GOT3 (cell line): ENCODE results near the gene SLC35B2.
"Not testable (repeated sequence)": the region's sequence is repeated elsewhere in the genome, so short reads cannot be mapped to it uniquely, and the experiment has no call there.

ENCODE experiments used
- DNase-seq: peaks from one replicate; lab custom pipeline; 2025; ENCODE audit warnings: mixed read lengths; lab: John Stamatoyannopoulos, UW

SLC35B2 gene

GRCh38 chr6:44234101-44235025 lies 23.0 kb downstream of the SLC35B2 start:
- DNase-seq, result no peak

GRCh38 chr6:44233567-44234100 lies 23.7 kb downstream of the SLC35B2 start:
- no peak for DNase-seq

GRCh38 chr6:44232676-44233566 lies 24.4 kb downstream of the SLC35B2 start:
- DNase-seq, result no peak

- DNase-seq, result not testable (repeated sequence)
Measured at GRCh38 chr6:44231426-44231825, 25.9 kb downstream of the SLC35B2 start.

- no peak for DNase-seq
Measured at GRCh38 chr6:44230034-44230675, 27.2 kb downstream of the SLC35B2 start.

GRCh38 chr6:44229376-44230033 lies 27.8 kb downstream of the SLC35B2 start:
- no peak for DNase-seq

GRCh38 chr6:44228836-44229235 lies 28.5 kb downstream of the SLC35B2 start:
- DNase-seq, result no peak

GRCh38 chr6:44228433-44228832 lies 28.9 kb downstream of the SLC35B2 start:
- no peak for DNase-seq

GRCh38 chr6:44228031-44228430 lies 29.3 kb downstream of the SLC35B2 start:
- DNase-seq, result no peak

- no peak for DNase-seq
Measured at GRCh38 chr6:44227148-44227793, 30.1 kb downstream of the SLC35B2 start.

- no peak for DNase-seq
Measured at GRCh38 chr6:44226368-44227147, 30.8 kb downstream of the SLC35B2 start.

GRCh38 chr6:44225579-44226325 lies 31.6 kb downstream of the SLC35B2 start:
- DNase-seq, result no peak

GRCh38 chr6:44224965-44225305 lies 32.4 kb downstream of the SLC35B2 start:
- no peak for DNase-seq

- DNase-seq, result no peak
Measured at GRCh38 chr6:44224029-44224964, 33.0 kb downstream of the SLC35B2 start.

- DNase-seq, result no peak
Measured at GRCh38 chr6:44223319-44224028, 33.9 kb downstream of the SLC35B2 start, which contains the start of gene SLC29A1. Gene SLC29A1, plus strand, starts transcription at chr6:44223595. Its CDS starts 3,719 bp downstream, at chr6:44227314.

- DNase-seq, result no peak
Measured at GRCh38 chr6:44222486-44223318, 34.6 kb downstream of the SLC35B2 start.

- DNase-seq, result no peak
Measured at GRCh38 chr6:44221961-44222335, 35.4 kb downstream of the SLC35B2 start.
